Amygdala (tissue), 56 donors: Measurements from ENCODE around the gene UBA52.
"Not testable (repeated sequence)": the region's sequence is repeated elsewhere in the genome, so short reads cannot be mapped to it uniquely, and the experiment has no call there.

ENCODE experiments used
- DNase-seq, 56 donors: peaks; one replicate each; lab custom pipeline; 2025; lab: John Stamatoyannopoulos, UW

UBA52 gene

DNA sequence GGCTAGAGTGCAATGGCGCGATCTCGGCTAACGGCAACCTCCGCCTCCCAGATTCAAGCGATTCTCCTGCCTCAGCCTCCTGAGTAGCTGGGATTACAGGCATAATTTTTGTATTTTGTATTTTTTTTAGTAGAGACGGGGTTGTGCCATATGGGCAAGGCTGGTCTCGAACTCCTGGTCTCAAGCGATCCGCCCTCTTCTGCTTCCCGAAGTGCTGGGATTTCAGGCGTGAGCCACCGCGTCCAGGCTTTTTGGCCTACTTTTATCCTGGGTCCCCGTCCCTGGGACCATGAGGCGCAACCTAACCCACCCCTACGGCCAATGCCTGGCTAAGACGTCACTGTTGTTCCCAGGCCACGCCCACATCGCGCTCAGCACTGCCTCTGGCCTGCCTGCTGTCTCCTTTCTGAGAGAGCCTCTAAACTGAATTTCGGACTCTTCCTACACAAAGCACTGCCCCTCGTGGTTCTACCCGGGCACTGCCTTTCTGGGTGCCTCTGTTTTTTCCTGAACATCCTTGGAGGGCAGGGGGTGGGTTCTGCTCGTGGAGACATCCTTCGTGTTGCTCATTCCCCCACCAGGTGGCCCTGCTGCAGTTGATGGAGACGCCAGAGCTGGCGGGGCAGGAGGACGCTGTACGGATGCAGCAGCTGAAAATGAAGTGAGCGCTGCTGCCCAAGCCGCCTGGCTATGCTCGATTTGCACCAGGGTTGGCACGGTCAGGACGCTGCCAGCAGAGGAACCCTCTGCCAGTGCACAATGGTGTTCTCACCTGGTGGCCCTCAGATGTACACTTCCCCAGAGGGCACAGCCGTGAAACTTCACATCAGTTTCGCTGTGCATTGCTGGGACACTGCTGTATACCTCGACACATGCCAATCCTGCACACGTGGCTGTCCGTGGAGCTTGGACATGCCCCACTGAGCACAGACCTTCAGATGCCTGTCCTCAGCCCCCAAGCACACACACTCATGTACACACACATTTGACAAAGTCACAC, 18.9 kb downstream of the UBA52 start:
- peak in 54 of 56 donors; percentile 22 to 92 (median 70) for DNase-seq

DNA sequence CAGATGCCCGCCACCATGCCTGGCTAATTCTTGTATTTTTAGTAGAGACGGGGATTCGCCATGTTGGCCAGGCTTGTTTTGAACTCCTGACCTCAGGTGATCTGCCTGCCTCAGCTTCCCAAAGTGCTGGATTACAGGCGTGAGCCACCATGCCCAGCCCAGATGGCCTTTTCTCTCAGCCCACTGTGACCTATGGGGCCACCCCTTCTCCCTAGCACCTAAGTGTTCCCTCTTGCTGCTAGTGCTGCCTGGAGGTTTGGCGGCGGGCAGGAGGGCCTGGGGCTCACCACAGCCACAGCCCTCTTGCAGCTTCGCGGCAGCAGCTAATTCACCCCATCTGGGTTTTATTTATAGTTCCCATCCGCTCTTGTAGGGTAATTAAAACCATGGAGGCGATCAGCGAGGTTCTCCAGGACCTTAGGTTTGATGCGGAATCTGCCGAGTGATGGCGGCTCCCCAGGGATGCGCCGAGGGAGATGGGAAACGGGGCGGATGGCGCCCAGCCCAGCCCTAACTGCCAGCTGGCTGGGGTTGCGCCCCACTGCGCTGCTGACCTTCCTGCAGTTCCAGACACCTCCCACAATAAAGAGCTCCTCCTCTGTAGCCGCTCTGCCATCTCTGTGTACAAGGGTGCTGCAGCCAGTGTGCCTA, 20.2 kb downstream of the UBA52 start:
- peak in 1 of 56 donors; percentile 18 for DNase-seq

DNA sequence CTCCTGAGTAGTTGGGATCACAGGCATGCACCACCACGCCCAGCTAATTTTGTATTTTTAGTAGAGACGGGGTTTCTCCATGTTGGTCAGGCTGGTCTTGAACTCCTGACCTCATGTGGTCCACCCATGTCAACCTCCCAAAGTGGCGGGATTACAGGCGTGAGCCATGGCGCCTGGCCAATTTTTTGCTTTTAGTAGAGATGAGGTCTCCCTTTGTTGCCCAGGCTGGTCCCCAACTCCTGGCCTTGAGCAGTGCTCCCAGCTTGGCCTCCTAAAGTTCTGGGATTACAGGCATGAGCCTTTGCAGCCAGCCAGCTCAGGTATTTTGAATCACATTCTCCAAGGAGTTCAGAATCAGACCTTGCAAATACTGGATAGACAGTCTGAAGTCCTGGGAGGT, 21.1 kb downstream of the UBA52 start:
- not testable (repeated sequence) for DNase-seq

DNA sequence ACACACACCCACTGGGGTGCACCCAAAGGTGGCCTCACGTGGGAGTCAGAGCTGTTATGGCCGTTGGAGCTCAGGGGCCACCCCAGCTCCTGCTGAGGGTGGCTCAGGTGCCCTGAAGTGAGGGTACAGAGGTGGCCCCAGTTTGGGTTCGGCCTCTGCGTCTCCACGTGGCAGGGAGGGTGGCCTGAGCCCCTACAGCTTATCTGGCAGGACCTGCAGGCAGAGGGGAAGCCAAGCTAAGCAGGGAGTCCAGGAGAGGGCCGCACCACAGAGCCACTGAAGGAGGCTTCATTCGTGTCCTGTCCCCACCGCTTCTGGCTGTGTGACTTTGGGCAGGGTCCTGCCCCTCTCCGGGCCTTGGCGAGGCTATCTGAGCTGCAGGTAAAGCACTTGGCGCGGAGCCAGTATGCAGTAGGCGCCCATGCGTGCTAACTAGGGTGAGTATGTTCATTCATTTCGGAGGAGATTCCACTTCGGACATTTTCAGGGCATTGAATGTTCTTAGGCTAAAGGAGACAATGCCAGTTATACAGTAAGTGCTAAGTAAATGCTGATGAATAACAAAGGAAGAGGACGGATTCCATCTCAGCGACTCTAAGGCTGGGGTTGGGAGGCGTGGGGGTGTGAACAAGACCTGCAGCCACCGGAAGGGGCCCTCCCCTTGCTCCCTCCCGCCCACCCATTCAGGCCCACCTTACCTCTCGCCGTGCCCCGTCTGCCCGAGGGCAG, 21.9 kb downstream of the UBA52 start:
- peak in 1 of 56 donors; percentile 24 for DNase-seq

DNA sequence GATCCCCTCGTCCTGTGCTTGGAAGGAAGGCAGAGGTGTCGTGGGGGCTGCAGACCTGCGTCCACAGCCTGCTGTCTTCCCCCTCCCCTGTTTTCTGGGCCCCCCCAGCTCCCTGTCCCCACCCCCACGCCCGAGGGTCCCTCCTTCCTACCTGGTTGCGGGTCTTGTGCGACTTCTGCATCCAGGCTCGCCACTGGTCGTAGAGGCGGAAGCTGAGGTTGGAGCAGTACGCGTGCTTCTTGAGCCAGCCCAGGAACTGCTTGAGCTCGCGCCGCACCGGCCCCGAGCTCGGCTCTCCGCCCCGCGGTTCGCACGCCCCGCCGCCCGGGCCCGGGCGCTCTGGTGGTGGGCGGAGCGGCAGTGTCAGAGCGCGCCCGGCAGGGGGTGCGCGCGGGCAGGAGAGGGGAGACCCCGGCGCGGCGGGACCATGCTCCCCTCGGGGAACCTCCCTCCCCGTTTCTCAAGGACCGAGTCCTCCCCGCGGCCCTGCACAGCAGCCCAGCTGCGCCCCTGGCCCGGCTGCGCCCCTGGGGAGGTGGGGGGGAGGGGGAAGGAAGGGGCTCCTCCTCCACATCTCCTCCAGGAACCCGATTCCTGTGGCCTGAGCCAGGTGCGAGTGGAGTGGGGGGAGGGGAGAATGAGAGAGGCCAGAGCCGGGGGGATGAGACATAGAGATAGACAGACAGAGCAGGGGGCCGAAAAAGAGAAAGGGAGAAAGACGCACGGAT, 22.6 kb downstream of the UBA52 start:
- DNase-seq, result peak in 38 of 56 donors; percentile 4 to 66 (median 26)

DNA sequence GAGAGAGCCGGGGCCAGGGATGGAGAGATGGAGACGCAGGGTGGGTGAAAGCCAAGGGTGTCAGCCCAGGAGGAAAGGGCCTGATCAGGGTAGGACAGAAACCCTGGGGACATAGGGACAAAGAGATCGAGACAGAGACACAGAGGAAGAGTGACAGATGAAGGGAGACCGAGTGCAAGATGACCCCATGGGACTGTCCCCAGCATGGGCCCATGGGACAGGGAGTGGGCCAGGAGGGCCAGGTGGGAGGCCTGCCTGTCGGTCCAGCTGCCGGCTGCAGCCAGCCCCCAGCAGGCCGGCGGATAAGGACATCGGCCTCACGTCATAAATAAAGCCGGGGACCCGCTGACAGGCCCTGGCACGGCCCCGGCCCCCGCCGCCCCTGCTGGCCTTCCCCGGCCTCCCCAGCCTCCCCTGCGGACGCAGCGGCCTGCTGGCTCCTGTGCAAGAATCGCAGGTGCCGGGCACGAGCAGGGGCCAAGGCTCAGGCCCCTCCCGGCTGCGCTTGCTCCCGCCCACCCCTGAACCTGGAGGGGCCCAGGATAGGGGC, 23.2 kb downstream of the UBA52 start:
- no peak for DNase-seq

DNA sequence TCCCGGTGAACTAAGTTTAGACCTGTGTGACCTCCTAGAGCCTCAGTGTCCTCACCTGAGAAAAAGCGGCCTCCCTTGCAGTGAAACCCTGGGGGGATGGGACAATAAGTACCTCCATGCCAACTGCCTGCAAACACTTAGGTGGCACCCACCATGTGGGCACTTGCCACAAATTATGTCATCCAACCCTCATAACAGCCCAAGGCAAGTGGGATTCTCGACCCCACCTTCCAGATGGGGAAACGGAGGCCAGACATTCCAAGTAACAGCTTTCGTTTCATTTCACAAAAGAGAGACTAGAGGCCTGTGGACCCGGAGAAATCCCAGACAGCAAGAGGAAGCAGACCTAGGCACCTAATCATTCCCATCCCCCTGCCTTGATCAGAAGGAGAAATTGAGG, 23.8 kb downstream of the UBA52 start:
- no peak for DNase-seq

DNA sequence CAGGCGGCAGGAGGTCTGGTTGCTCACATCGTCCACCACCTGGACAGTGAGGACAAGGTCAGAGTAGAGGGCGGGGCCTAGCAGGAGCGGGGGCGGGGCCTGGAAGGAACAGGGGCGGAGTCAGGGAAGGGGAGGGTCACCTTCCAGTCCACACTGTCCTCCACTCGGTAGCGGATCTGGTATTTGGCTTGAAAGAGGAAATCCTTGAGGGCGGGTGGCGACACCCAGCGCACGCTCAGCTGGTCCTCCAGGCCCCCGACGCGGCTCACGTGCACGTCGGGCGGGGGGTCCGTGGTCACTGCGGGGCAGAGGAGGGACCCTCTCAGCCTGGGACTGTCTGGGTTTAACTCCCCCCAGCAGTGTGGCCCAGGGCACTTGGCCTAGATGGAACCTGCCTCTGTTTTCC, 25.1 kb downstream of the UBA52 start:
- peak in 2 of 56 donors; percentile 5 to 26 for DNase-seq

DNA sequence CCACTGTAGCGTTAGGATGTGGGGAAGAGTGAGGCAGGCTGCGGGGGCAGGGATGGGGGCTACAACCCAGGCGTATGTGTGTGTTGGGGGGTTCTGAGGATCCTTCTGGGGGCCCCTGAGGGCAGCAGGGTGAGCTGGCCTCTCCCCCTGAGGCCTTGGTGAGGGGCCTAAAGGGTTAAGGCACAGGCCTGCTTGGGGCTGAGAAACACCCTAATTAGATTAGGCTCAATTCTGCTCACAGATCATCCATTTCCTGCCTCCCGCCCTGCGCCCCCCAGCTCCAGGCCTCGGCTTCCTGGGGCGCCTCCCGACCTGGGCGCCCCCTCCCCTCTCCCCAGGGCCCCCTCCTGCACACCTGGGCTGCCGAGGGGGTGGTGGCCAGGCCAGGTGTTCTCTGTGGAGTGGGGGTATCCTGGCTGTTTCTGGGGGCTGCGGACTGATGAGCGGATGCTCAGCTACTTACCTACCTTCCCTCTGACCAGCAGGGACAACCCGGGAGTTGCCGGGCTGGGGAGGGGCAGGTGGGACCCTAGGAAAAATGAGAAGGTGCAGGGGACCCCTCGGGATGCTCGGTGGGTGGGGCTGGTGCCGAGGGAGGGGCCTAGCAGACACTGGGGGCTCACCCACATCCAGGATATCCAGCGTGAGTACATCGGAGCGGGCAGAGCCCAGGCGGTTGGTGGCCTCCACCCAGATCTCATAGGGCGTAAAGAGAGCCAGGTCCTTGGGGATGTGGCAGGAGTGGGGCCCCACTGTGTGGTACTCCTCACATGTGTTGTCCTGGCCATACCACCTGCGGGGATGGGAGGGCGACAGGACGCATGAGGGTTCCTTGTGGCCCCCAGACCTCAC, 26.4 kb downstream of the UBA52 start:
- DNase-seq, result no peak

DNA sequence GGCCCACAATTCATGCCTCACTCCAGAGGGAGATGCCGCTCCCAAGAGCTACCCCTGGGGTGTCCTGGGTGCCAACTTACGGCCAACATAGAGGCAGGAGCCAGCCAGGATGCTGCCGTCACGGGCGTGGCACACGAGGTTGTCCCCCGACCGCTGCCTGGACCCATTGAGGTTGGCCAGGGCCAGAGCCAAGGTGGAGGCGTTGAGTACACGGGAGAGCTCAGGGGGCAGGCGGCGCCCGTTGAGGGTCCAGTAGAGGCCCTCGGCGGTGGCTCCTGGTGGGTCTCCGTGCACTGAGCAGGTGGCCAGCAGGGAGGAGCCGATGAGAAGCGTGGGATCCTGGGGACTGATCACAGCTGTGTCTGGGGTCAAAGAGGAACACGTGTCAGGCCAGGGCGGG, 27.8 kb downstream of the UBA52 start:
- no peak for DNase-seq

DNA sequence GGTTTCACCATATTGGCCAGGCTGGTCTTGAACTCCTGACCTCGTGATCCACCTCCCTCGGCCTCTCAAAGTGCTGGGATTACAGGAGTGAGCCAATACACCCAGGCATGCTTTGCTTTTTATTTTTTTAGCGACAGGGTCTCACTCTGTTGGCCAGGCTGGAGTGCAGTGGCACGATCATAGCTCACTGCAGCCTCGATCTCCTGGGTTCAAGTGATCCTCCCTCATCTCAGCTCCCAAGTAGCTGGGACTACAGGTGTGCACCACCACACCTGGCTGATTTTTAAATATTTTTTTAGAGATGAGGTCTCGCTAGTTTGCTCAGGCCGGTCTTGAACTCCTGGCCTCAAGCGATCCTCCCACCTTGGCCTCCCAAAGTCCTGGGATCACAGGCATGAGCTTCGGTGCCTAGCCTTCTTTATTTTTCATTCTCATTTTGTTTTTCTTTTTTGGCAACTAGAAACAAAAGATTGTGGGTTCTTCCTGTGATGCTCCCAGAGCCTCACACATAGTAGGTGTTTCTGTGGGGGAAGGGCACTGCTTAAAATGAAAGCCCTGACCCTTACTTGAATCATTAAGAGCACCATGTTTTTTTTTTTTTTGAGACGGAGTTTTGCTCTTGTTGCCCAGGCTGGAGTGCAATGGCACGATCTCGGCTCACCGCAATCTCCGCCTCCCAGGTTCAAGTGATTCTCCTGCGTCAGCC, 29.2 kb downstream of the UBA52 start:
- not testable (repeated sequence) for DNase-seq

DNA sequence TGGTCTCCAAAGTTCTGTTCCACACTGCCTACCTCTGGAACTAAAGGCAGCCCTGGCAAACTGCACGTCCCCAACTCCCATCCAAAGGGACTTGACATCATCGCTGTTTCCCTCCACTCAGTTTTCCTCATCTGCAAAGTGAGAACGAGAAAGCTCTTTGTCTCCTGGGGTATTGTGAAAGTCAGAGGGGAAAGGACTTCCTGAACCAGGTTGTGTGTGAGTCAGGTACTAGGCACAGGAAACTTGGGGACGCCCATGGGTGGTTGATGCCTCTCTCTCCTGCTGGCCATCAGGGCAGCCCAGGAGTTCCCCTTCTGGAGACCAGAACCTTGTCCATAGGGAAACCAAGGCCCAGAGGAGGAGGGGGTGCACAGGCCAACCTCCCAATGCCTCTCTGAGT, 30.2 kb downstream of the UBA52 start:
- no peak for DNase-seq

DNA sequence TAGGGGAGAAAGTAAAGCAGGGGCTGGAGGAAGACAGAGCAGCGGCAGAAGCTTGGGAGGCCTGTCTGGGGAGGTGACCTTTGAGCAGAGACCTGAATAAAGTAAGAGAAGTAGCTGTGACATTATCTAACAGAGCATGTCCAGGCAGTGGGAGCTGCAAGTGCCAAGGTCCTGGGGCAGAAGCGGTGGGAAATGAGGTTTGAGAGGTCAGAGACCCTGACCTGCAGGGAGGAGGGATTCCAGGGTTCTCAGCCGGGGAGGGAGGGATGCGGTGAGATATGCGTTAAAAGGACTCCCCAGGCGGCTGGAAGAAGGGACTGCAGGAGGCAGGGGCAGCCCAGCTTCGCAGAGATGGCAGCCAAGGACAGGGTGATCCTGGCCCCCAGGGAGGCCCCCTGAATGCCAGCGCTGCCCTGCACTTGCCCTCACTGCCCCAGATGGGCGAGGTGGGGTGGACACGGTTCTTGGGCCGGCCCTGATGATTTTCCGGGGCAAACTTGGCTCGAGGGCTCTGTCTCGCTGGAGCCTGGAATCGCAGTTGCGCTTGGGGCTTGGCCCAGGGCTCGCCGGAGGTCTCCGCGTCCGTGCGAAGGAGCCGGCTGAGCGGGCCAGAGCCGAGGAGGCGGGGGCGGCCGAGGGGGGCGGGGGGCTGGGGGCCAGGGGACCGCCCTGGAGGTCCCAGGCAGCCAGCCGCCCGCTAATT, 31.7 kb downstream of the UBA52 start:
- no peak for DNase-seq

DNA sequence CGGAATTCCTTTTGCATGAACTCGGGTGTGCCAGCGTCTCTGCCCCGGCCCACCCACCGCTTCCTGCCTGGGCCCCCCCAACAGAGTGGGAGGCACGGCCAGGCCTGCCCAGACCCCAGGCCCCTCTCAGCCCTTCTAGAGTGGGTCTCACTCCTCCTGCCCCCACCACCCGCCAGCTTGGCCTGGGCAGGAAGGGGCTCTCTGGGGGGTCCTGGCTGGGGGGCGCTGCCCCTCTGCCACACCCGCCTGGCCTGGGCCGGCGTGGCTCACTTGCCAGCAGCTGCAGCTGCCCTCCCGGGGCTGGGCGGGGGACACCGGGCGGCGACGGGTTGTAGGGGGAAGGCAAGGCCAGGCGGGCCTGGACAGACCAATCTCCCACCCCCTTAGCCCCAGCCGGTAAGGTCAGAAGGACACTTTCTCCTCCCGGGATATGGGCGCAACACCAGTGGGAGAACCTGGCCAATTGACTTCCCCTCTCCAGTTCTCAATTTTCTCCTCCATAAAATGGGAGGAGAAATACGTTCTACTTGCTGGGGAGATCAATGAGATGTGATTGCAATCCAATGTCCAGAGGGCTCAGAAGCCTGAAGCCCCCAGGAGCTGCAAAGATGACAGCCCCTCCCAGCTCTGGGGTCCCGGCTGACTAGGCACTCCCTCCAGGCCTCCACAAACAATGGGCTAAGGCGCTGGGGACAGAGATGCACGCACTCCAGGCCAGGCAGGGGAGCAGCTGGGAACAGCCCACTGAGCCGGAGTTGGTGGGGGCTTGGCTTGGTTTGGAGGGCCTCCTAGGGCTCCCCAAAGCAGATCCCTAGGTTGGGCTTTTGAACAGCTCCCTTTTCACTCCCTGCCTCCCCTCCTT, 32.5 kb downstream of the UBA52 start:
- no peak for DNase-seq

DNA sequence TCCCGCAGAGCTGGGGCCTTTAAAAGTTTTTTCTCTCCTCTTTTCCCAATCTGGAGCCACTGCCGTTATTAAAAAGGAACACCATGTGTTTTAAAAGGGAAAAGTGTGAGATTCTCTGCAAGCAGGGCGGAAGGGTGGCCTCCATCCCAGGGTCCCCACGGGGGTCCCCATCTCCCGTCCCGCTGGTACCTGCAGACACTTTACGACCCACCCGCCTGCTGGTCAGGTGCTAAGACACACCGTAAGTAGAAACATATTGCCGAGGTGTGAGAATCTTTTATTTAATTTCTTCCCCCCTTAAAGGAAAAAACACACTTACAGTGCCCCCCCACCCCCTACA, 33.1 kb downstream of the UBA52 start:
- DNase-seq, result no peak

DNA sequence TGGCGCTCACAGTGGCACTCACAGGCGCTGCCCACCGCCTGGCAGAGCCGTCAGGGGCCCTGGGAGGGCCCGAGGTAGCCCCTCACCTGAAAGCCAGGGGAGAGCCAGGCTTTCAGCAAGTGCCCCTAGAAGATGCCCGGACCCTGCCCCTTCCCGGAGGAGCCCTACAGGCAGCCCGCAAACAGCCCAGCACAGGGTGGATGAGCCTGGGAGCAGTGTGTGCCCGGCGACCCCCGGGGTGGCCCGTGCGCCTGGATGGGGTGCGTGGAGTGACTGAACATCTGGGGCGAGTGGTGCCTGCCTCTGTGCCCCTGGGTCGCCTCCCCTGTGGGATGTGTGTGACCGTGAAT, 33.5 kb downstream of the UBA52 start:
- no peak for DNase-seq
